Measurements from ENCODE around the gene KCND3. TPM values are rescaled to one million over a fixed set of nuclear protein-coding genes. Genes with fewer than 3 reads are reported as not detected.
"Not testable (repeated sequence)": the region's sequence is repeated elsewhere in the genome, so short reads cannot be mapped to it uniquely, and the experiment has no call there.

Gene KCND3
- total and polyA plus RNA-seq, 5 experiments from 2014 or later: 0.02 to 0.13 (median 0.06) TPM; not detected in 2

DNA sequence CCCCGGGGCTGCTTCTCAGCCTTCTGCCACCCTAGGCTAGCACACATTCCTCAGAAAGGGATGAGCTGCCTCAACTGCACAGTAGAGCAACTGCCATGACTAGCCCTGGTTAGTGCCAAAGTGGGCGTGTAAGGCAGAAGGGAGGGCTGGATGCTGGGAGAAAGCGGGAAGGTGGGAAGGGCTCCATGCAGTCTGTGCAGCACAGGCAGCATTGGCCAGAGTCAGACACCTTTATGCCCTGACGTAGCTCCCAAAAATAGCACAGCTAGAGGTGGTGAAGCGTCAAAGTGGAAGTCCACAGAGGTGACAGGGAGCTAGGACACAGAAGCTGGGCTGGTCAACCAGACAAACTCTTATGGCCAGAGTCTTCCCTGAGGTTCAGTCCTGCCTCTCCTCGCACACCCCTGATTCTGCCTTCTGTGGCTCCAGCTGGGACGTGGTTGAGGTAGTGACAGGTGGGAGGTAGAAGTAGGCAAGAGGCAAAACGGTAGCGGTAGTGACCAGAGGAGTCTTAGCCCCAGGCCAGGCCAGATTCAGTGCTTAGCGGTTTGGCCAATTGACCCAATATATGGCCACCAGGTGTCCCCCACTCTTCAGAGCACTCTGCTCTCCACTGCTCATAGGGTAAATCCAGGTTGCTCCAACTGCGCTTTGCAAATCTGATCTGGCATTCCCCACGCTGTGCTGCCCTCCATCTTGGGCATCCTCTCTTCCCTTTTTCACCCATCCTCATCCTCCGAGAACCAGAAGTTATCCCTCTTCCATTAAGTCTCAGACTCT is 188.2 kb downstream of the KCND3 start:
- H3K36me3 Mint-ChIP-seq: peaks cover 0 to 4% (median 4%) of the 10 kb centered on the region in 3 donors
- H3K9me3 Mint-ChIP-seq: peaks cover 0 to 6% (median 2%) of the 10 kb centered on the region in 9 donors
- H3K4me1 Mint-ChIP-seq: peaks cover 0 to 2% (median 0%) of the 10 kb centered on the region in 4 donors
- POLR2A ChIA-PET: no interaction called here
- no peak for ATAC-seq
- no peak overlapping the region for H3K27ac Mint-ChIP-seq
- peak in 1 of 10 donors; percentile 58 for DNase-seq
- no peak overlapping the region for H3K4me3 Mint-ChIP-seq
- peaks cover 0 to 20% (median 10%) of the 10 kb centered on the region in 5 donors for H3K27me3 Mint-ChIP-seq

- H3K27ac Mint-ChIP-seq, POLR2A ChIA-PET, H3K4me1 Mint-ChIP-seq: not testable (repeated sequence)
Observed at GRCh38 chr1:111799722-111800121, 189.7 kb downstream of the KCND3 start.

GRCh38 chr1:111798580-111798979 is 190.9 kb downstream of the KCND3 start:
- Mint-ChIP-seq H3K9me3 (peaks cover 0 to 6% (median 2%) of the 10 kb centered on the region in 9 donors), H3K27ac (no peak overlapping the region), H3K4me1 (no peaks in the 10 kb centered on the region), H3K4me3 (no peak overlapping the region), H3K36me3 (peaks cover 0 to 4% (median 4%) of the 10 kb centered on the region in 3 donors), H3K27me3 (peaks cover 0 to 16% (median 8%) of the 10 kb centered on the region in 5 donors)
- ATAC-seq: no peak
- POLR2A ChIA-PET: no interaction called here
- DNase-seq: no peak

More at GRCh38 chr1:111799722-111800121, 189.7 kb downstream of the KCND3 start:
- not testable (repeated sequence) for H3K36me3 Mint-ChIP-seq, H3K9me3 Mint-ChIP-seq, ATAC-seq
- peak in 1 of 10 donors; percentile 34 for DNase-seq
- H3K4me3 Mint-ChIP-seq: peak overlapping the region in 1 of 10 donors; percentile 11
- peaks cover 0 to 17% (median 10%) of the 10 kb centered on the region in 5 donors for H3K27me3 Mint-ChIP-seq

GRCh38 chr1:111795401-111795800 is 194.1 kb downstream of the KCND3 start:
- Mint-ChIP-seq H3K4me1 (no peaks in the 10 kb centered on the region), H3K27me3 (peaks cover 2 to 27% (median 12%) of the 10 kb centered on the region in 5 donors), H3K27ac (no peak overlapping the region), H3K9me3 (peaks cover 0 to 6% (median 2%) of the 10 kb centered on the region in 9 donors), H3K36me3 (peaks cover 0 to 4% (median 4%) of the 10 kb centered on the region in 3 donors), H3K4me3 (no peak overlapping the region)
- ATAC-seq (no peak), DNase-seq (no peak)
- POLR2A ChIA-PET: no interaction called here

- peaks cover 2 to 25% (median 9%) of the 10 kb centered on the region in 5 donors for H3K27me3 Mint-ChIP-seq
- H3K4me3 Mint-ChIP-seq: no peak overlapping the region
- H3K4me1 Mint-ChIP-seq: no peaks in the 10 kb centered on the region
- no peaks in the 10 kb centered on the region for H3K9me3 Mint-ChIP-seq
- POLR2A ChIA-PET: no interaction called here
- no peaks in the 10 kb centered on the region for H3K36me3 Mint-ChIP-seq
- no peak overlapping the region for H3K27ac Mint-ChIP-seq
- ATAC-seq (no peak), DNase-seq (no peak)
Observed at GRCh38 chr1:111793923-111794322, 195.5 kb downstream of the KCND3 start.

DNA sequence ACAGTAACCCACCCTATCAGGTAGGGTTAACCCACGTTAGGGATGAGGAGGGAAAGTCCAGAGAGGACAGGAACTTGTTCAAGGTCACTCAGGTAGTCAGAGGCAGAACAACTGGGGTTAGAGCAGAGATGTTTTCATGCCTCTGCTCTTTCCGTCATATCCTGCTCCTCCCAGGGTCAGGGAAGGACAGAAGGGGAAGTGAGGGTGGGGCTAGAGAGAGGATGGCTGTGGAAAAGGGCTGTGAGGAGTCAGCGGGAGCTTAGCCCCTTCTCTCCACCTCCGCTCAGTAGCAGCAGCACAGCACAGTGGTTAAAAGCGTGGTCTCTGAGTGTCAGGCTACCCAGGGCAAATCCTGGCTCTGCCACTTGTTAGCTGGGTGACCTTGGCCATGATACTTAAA is 197.2 kb downstream of the KCND3 start:
- no peaks in the 10 kb centered on the region for H3K9me3 Mint-ChIP-seq
- POLR2A ChIA-PET: no interaction called here
- DNase-seq (no peak), ATAC-seq (no peak)
- peaks cover 2 to 30% (median 9%) of the 10 kb centered on the region in 5 donors for H3K27me3 Mint-ChIP-seq
- H3K27ac Mint-ChIP-seq: no peak overlapping the region
- H3K4me1 Mint-ChIP-seq: no peaks in the 10 kb centered on the region
- no peak overlapping the region for H3K4me3 Mint-ChIP-seq
- H3K36me3 Mint-ChIP-seq: no peaks in the 10 kb centered on the region

GRCh38 chr1:111791776-111792175 is 197.7 kb downstream of the KCND3 start:
- Mint-ChIP-seq H3K27me3 (peaks cover 2 to 30% (median 9%) of the 10 kb centered on the region in 5 donors), H3K4me1 (no peaks in the 10 kb centered on the region), H3K9me3 (no peaks in the 10 kb centered on the region), H3K27ac (no peak overlapping the region), H3K36me3 (no peaks in the 10 kb centered on the region), H3K4me3 (no peak overlapping the region)
- no peak for DNase-seq
- POLR2A ChIA-PET: no interaction called here
- ATAC-seq: no peak

DNA sequence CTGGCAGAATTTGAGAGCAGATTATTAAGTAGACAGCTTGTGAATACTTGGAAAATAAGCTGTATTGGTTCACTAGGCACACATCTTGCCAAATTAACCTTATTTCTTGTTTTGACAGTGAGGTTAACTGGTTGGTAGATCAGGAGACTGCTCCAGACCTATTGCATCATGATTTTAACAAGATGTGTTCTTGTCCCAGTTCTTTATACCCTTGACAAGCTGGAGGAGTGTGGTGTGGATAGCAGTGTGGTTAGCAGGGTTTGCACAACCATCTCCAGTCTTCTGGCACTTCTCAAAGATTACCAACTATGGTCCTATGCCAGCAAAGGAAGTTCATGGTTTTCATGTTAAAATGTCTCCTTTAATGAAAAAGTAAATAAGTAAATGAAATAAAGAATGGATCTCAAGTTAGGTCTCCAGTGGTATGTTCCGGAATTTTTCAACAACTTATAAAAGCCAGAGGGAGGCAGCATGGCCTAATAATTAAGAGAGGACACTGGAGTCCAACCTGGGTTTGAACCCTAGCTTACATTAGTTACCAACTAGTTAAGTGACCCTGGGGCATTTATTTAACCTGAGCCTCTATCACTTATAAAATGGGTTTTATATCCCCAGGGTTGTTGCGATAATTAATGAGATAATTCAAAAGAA is 199.7 kb downstream of the KCND3 start:
- POLR2A ChIA-PET: no interaction called here
- H3K27ac Mint-ChIP-seq: no peak overlapping the region
- no peak for ATAC-seq
- DNase-seq: no peak
- no peak overlapping the region for H3K4me3 Mint-ChIP-seq
- peaks cover 4 to 36% (median 13%) of the 10 kb centered on the region in 5 donors for H3K27me3 Mint-ChIP-seq
- no peaks in the 10 kb centered on the region for H3K36me3 Mint-ChIP-seq
- no peaks in the 10 kb centered on the region for H3K4me1 Mint-ChIP-seq
- H3K9me3 Mint-ChIP-seq: no peaks in the 10 kb centered on the region

DNA sequence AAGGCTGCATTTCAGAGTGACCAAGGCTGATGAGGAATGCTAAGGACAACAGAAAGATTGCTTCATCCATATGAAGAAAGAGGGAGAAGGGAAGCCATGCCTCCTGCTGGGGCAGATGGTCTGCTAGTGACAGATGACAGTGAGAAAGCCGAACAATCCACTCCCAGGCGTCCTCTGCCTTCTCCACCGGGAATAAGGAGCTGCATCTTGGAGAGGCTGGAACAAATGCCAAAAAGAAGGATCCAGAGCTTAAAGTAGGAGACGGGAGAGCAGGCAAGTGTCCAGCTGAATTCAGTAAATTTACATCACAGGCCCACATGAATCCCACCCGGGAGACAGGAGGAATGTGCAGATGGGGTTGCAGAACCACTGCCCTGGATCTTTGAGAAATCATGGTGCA is 200.3 kb downstream of the KCND3 start:
- no peak for ATAC-seq
- POLR2A ChIA-PET: no interaction called here
- DNase-seq: no peak
- H3K27ac Mint-ChIP-seq: no peak overlapping the region
- no peaks in the 10 kb centered on the region for H3K4me1 Mint-ChIP-seq
- peaks cover 4 to 43% (median 11%) of the 10 kb centered on the region in 5 donors for H3K27me3 Mint-ChIP-seq
- H3K36me3 Mint-ChIP-seq: no peaks in the 10 kb centered on the region
- H3K4me3 Mint-ChIP-seq: no peak overlapping the region
- H3K9me3 Mint-ChIP-seq: no peaks in the 10 kb centered on the region

DNA sequence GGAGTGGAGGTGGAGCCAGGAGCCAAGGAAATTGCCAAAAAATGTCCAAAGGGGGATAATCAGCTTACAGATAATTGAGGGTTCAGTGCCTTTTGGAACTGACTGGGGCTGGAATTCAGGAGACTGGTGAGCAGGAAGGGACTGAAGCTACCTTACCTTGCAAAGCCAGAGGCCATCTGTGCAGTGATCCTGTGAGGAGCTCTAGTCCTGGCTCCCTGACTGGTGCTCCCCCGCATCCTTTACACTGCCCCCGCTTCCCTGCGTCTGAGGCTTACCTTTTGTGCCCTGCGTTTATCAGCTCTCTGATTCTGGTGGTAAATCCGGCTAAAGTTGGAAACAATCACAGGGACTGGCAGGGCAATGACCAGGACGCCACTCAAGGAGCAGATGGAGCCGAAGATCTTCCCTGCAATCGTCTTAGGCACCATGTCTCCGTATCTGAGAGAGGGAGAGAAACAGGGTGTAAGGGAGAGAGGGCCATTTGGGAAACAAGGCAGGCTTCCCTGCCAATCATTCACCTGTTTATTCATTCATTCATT is 202.7 kb downstream of the KCND3 start:
- H3K4me1 Mint-ChIP-seq: no peaks in the 10 kb centered on the region
- peaks cover 2 to 44% (median 5%) of the 10 kb centered on the region in 5 donors for H3K27me3 Mint-ChIP-seq
- no peak for DNase-seq
- POLR2A ChIA-PET: no interaction called here
- no peak for ATAC-seq
- no peaks in the 10 kb centered on the region for H3K9me3 Mint-ChIP-seq
- no peak overlapping the region for H3K27ac Mint-ChIP-seq
- H3K36me3 Mint-ChIP-seq: peaks cover 0 to 9% (median 7%) of the 10 kb centered on the region in 3 donors
- no peak overlapping the region for H3K4me3 Mint-ChIP-seq

GRCh38 chr1:111784273-111784901 is 205.1 kb downstream of the KCND3 start:
- H3K36me3 Mint-ChIP-seq: peaks cover 0 to 9% (median 7%) of the 10 kb centered on the region in 3 donors
- ATAC-seq (no peak), DNase-seq (no peak)
- POLR2A ChIA-PET: no interaction called here
- H3K4me1 Mint-ChIP-seq: no peaks in the 10 kb centered on the region
- H3K4me3 Mint-ChIP-seq: no peak overlapping the region
- no peak overlapping the region for H3K27ac Mint-ChIP-seq
- peaks cover 2 to 31% (median 4%) of the 10 kb centered on the region in 5 donors for H3K27me3 Mint-ChIP-seq
- H3K9me3 Mint-ChIP-seq: no peaks in the 10 kb centered on the region

- peaks cover 3 to 27% (median 5%) of the 10 kb centered on the region in 5 donors for H3K27me3 Mint-ChIP-seq
- H3K4me3 Mint-ChIP-seq: no peak overlapping the region
- peaks cover 0 to 5% (median 0%) of the 10 kb centered on the region in 4 donors for H3K4me1 Mint-ChIP-seq
- POLR2A ChIA-PET: no interaction called here
- no peak overlapping the region for H3K27ac Mint-ChIP-seq
- no peak for DNase-seq
- H3K9me3 Mint-ChIP-seq: no peaks in the 10 kb centered on the region
- H3K36me3 Mint-ChIP-seq: peaks cover 0 to 12% (median 7%) of the 10 kb centered on the region in 3 donors
- ATAC-seq: no peak
Observed at GRCh38 chr1:111779546-111779945, 209.9 kb downstream of the KCND3 start.

Measured in naive thymus-derived CD8-positive, alpha-beta T cell (primary cell).